CD14-positive monocyte (primary cell): ENCODE results near the gene SLC4A1AP. TPM values are rescaled to one million over a fixed set of nuclear protein-coding genes. Genes with fewer than 3 reads are reported as not detected.

Experiments used
- DNase-seq, 3 donors: peaks; one replicate each; pipeline ENCODE4 v3.0.0-alpha.2; 2011 to 2022
- H2AFZ ChIP-seq: 2 replicates; pipeline ENCODE4 v1.6.0; 2012; ENCODE audit warnings: mild to moderate bottlenecking, low read depth, low read length, inconsistent platforms; ENCODE audit not compliant: insufficient read depth, poor library complexity, severe bottlenecking
- H3K27ac ChIP-seq, 2 donors: 1 replicate in 1 of 2; 2 replicates in 1 of 2; pipeline ENCODE4 v1.5.1; 2012 to 2013; ENCODE audit warnings: low read length in 2 of 2, control low read depth in 1 of 2, inconsistent platforms in 1 of 2, low read depth in 1 of 2, mild to moderate bottlenecking in 1 of 2
- H3K27me3 ChIP-seq, 2 donors: one replicate each; pipeline versions ENCODE4 v1.6.0 to v1.6.1; 2011 to 2013; ENCODE audit warnings: low read length in 2 of 2; ENCODE audit not compliant: control insufficient read depth in 2 of 2, insufficient read depth in 2 of 2
- H3K36me3 ChIP-seq, 2 donors: replicated peaks in 1 of 2; 1 replicate in 1 of 2; 2 replicates in 1 of 2; pipeline versions ENCODE4 v1.5.1 to v1.6.1; 2012 to 2013; ENCODE audit warnings: low read length in 2 of 2, control low read depth in 1 of 2, inconsistent platforms in 1 of 2, mild to moderate bottlenecking in 1 of 2; ENCODE audit not compliant: insufficient read depth in 2 of 2, control insufficient read depth in 1 of 2
- H3K4me1 ChIP-seq, 2 donors: 1 replicate in 1 of 2; 2 replicates in 1 of 2; pipeline versions ENCODE4 v1.5.1 to v1.6.1; 2012 to 2013; ENCODE audit warnings: low read length in 2 of 2, control low read depth in 1 of 2, inconsistent platforms in 1 of 2, mild to moderate bottlenecking in 1 of 2, moderate library complexity in 1 of 2; ENCODE audit not compliant: insufficient read depth in 2 of 2, control insufficient read depth in 1 of 2
- H3K4me2 ChIP-seq: replicated peaks from 2 replicates; pipeline ENCODE3; 2012; ENCODE audit warnings: low read length, moderate library complexity, mild to moderate bottlenecking; ENCODE audit not compliant: poor library complexity, severe bottlenecking; ENCODE audit errors: extremely low read depth
- H3K4me3 ChIP-seq, 3 experiments: fragments of 200-600 bp in 1 of 3; sonication (generic) in 1 of 3; replicated peaks in 1 of 3; 1 replicate in 2 of 3; 2 replicates in 1 of 3; pipeline ENCODE4 v1.5.1; 2011 to 2013; ENCODE audit warnings: low read length in 3 of 3, mild to moderate bottlenecking in 3 of 3, control low read depth in 2 of 3, low read depth in 2 of 3, inconsistent platforms in 1 of 3, moderate library complexity in 1 of 3
- H3K79me2 ChIP-seq: 2 replicates; pipeline ENCODE4 v1.6.0; 2012; ENCODE audit warnings: mild to moderate bottlenecking, control low read depth, inconsistent platforms, low read length, moderate library complexity; ENCODE audit not compliant: insufficient read depth
- H3K9ac ChIP-seq: 2 replicates; pipeline ENCODE4 v1.6.0; 2017; ENCODE audit warnings: low read length, mild to moderate bottlenecking; ENCODE audit not compliant: insufficient read depth, poor library complexity, severe bottlenecking
- H3K9me3 ChIP-seq, 2 donors: replicated peaks in 1 of 2; 1 replicate in 1 of 2; 2 replicates in 1 of 2; pipeline versions ENCODE4 v1.5.1 to v1.6.1; 2012 to 2013; ENCODE audit warnings: low read length in 2 of 2, control low read depth in 1 of 2; ENCODE audit not compliant: control insufficient read depth in 1 of 2, insufficient read depth in 1 of 2
- H4K20me1 ChIP-seq: 2 replicates; pipeline ENCODE4 v1.6.0; 2012; ENCODE audit warnings: mild to moderate bottlenecking, low read length, control low read depth, moderate library complexity; ENCODE audit not compliant: insufficient read depth
- H3K27ac Mint-ChIP-seq, 7 donors: one replicate each; pipeline ENCODE4 v1.8.0; 2020; ENCODE audit warnings: mild to moderate bottlenecking in 7 of 7, mixed read lengths in 7 of 7, moderate library complexity in 6 of 7, inconsistent platforms in 2 of 7
- H3K27me3 Mint-ChIP-seq, 3 donors: one replicate each; pipeline ENCODE4 v1.8.0; 2021 to 2022; ENCODE audit warnings: low read depth in 3 of 3, mild to moderate bottlenecking in 3 of 3, mixed read lengths in 3 of 3, moderate library complexity in 3 of 3, inconsistent platforms in 1 of 3
- H3K36me3 Mint-ChIP-seq, 2 donors: one replicate each; pipeline ENCODE4 v1.8.0; 2020; ENCODE audit warnings: mixed read lengths in 2 of 2, inconsistent platforms in 1 of 2, mild to moderate bottlenecking in 1 of 2
- H3K4me1 Mint-ChIP-seq: one replicate; pipeline ENCODE4 v1.8.0; 2020; ENCODE audit warnings: mild to moderate bottlenecking, mixed read lengths
- H3K4me3 Mint-ChIP-seq, 2 donors: one replicate each; pipeline ENCODE4 v1.8.0; 2020; ENCODE audit warnings: mild to moderate bottlenecking in 2 of 2, mixed read lengths in 2 of 2, moderate library complexity in 1 of 2
- H3K9me3 Mint-ChIP-seq, 7 donors: one replicate each; pipeline ENCODE4 v1.8.0; 2020 to 2022; ENCODE audit warnings: mixed read lengths in 7 of 7, mild to moderate bottlenecking in 6 of 7, moderate library complexity in 6 of 7, inconsistent platforms in 2 of 7
- CTCF ChIP-seq: fragments of 200-600 bp; IDR thresholded peaks from one replicate; pipeline ENCODE4 v1.8.0; 2022; ENCODE audit warnings: antibody characterized with exemption, mild to moderate bottlenecking
- WGBS: methylation state at CpG from one replicate; pipeline ENCODE4 v1.1.5; 2013; ENCODE audit warnings: missing lambda C conversion rate; ENCODE audit not compliant: insufficient coverage; 5-methylcytosine and 5-hydroxymethylcytosine counted together
- intact Hi-C, 2 donors: fragments of 100-400 bp; cut with micrococcal nuclease; formaldehyde crosslinking; loops; one replicate each; pipeline versions ENCODE4 v1.15.0 to v1.15.1; 2023
- polyA plus RNA-seq, 3 donors: library from polyadenylated mRNA; depleted of rRNA in 1 of 3; unstranded in 2 of 3; stranded (reverse) in 1 of 3; fragments of 300-500 nt in 2 of 3; fragments of >200 nt in 1 of 3; fragmentation: Illumina TruSeq in 2 of 3; gene quantifications; 1 replicate in 2 of 3; 2 replicates in 1 of 3; pipeline ENCODE4 v1.2.3, GENCODE V29; 2012 to 2021

The SLC4A1AP gene
- polyA plus RNA-seq, 3 donors, result 12.7 to 24.9 (median 18.3) TPM

DNA sequence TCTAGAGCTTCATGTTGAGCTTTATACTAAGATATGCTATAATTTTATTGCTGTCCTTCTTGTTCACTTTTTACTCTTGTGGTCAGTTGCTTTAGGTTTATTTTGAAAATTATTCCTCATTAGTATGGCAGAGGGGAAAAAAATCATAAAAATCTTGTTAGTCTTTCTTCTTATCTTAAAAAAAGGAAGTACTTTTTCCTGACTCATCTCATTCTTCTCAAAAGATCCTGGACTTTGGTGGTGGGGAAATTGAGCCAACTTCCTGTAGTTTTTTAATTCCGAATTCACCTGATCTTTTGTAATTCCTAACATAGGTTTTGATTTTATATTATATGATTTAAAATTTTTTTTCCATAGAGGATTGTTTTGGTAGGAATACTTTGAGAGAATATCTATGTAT lies 3.8 kb downstream of the SLC4A1AP start:
- Histone ChIP-seq H3K27me3 (no peaks in the 10 kb centered on the region), H3K9ac (no peak overlapping the region), H3K79me2 (peaks cover 40% of the 10 kb centered on the region), H3K4me2 (peak overlapping the region; percentile 13), H3K4me1 (peaks cover 31 to 34% of the 10 kb centered on the region in 2 donors), H3K27ac (peak overlapping the region in 1 of 2 donors; percentile 75), H3K36me3 (peaks cover 37 to 44% of the 10 kb centered on the region in 2 donors), H3K9me3 (no peaks in the 10 kb centered on the region), H2AFZ (no peak overlapping the region), H4K20me1 (no peaks in the 10 kb centered on the region), H3K4me3 (no peak overlapping the region)
- Mint-ChIP-seq H3K4me3 (peak overlapping the region in 1 of 2 donors; percentile 57), H3K27me3 (no peaks in the 10 kb centered on the region), H3K36me3 (peaks cover 36 to 52% of the 10 kb centered on the region in 2 donors), H3K9me3 (no peaks in the 10 kb centered on the region), H3K4me1 (peaks cover 30% of the 10 kb centered on the region), H3K27ac (peak overlapping the region; percentile 77 to 93 (median 87))
- intact Hi-C loops, result no loop called here
- DNase-seq, result peak in 2 of 3 donors; percentile 62 to 66
- no CpG with 5 or more reads among the region's 1 CpG for WGBS
- no peak for TF ChIP-seq CTCF

DNA sequence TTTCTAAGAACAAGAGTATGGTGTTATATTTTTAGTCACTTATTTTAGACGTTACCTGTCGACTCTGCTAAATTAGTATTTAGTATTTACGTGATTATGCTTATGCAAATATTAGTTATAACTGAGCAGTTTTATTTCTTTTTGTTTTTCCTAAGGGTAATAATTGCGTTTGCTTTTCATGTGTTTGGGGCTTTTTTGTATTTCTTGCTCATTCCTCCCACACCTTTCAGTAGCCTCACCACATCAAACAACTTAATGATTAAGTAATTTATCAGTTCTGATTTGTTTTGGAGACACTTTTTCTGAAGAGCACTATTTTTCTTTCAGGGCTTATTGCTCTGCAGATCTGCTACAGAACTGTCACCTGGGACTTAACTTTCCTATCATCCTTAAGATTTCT lies 7.5 kb downstream of the SLC4A1AP start:
- Histone ChIP-seq H3K36me3 (peaks cover 70 to 79% of the 10 kb centered on the region in 2 donors), H4K20me1 (no peaks in the 10 kb centered on the region), H3K27ac (no peak overlapping the region), H2AFZ (no peak overlapping the region), H3K9me3 (no peaks in the 10 kb centered on the region), H3K4me1 (peaks cover 13 to 15% of the 10 kb centered on the region in 2 donors), H3K27me3 (no peaks in the 10 kb centered on the region), H3K4me2 (no peak overlapping the region), H3K9ac (no peak overlapping the region), H3K79me2 (peaks cover 7% of the 10 kb centered on the region), H3K4me3 (no peak overlapping the region)
- intact Hi-C loops, result no loop called here
- no peak for TF ChIP-seq CTCF
- Mint-ChIP-seq H3K9me3 (no peaks in the 10 kb centered on the region), H3K27me3 (peaks cover 0 to 2% (median 0%) of the 10 kb centered on the region in 3 donors), H3K27ac (no peak overlapping the region), H3K4me3 (no peak overlapping the region), H3K36me3 (peaks cover 62 to 84% of the 10 kb centered on the region in 2 donors), H3K4me1 (peaks cover 12% of the 10 kb centered on the region)
- no peak for DNase-seq
- WGBS, result 100% methylated on average over 1 of the region's 4 CpGs
